ENCODE measurements around the gene RHOA.

The RHOA gene

DNA sequence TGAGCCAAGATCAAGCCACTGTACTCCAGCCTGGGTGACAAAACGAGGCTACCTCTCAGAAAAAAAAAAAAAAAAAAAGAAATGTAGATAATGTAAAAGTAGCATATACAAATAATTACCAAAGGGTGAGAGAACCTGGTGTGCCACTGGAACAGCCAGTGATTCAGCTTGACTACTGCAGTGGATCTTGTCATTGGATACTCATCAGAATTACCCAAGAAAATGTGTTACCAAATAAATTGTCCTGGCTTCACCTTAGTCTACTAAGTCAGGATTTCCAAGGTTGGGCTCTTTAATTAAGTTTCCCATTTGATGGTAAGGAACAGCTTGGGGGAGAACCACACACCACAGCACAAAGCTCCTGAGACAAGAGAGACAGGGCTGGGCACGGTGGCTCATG, 15.8 kb upstream of the RHOA start:
- Histone ChIP-seq H3K27ac (ENCODE audit: low read depth, low read length) (no peak overlapping the region), H3K36me3 (ENCODE audit: control insufficient read depth in 1 of 2, insufficient read depth in 2 of 2, low read length in 2 of 2) (peaks cover 0 to 19% of the 10 kb centered on the region in 2 donors), H3K9ac (ENCODE audit: low read depth in 1 of 2, low read length in 2 of 2) (no peak overlapping the region), H3K27me3 (ENCODE audit: control insufficient read depth in 1 of 2, insufficient read depth in 2 of 2, low read length in 2 of 2) (no peaks in the 10 kb centered on the region), H3K4me1 (ENCODE audit: control insufficient read depth in 1 of 2, insufficient read depth in 2 of 2, low read length in 2 of 2) (peaks cover 9 to 16% of the 10 kb centered on the region in 2 donors), H3K9me3 (ENCODE audit: control insufficient read depth in 1 of 2, low read length in 2 of 2) (no peaks in the 10 kb centered on the region), H3K4me3 (ENCODE audit: low read depth in 1 of 2, low read length in 2 of 2) (no peak overlapping the region)

DNA sequence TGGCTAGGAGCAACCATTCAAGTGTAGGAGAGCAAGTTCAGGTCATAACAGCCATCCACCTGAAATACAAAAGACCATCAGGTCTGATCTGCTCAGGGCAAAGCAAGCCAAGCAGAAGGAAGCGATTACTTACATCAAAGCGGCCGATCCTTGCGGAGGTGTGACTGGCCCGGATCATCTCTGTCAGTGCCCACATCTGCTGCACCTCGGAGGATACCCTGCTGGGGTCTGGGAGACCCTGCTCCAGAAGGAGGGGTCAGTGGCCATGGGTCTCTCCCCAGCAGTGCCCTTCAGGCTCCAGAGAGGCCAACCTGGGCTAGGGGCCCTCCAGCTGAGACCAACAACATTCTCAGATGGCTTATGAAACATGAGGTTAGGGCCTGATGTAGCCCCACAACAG, 13.0 kb upstream of the RHOA start:
- Histone ChIP-seq H3K36me3 (ENCODE audit: control insufficient read depth in 1 of 2, insufficient read depth in 2 of 2, low read length in 2 of 2) (peaks cover 0 to 19% of the 10 kb centered on the region in 2 donors), H3K27me3 (ENCODE audit: control insufficient read depth in 1 of 2, insufficient read depth in 2 of 2, low read length in 2 of 2) (no peaks in the 10 kb centered on the region), H3K27ac (ENCODE audit: low read depth, low read length) (no peak overlapping the region), H3K9me3 (ENCODE audit: control insufficient read depth in 1 of 2, low read length in 2 of 2) (no peaks in the 10 kb centered on the region), H3K9ac (ENCODE audit: low read depth in 1 of 2, low read length in 2 of 2) (no peak overlapping the region), H3K4me1 (ENCODE audit: control insufficient read depth in 1 of 2, insufficient read depth in 2 of 2, low read length in 2 of 2) (peaks cover 21 to 22% of the 10 kb centered on the region in 2 donors), H3K4me3 (ENCODE audit: low read depth in 1 of 2, low read length in 2 of 2) (no peak overlapping the region)

DNA sequence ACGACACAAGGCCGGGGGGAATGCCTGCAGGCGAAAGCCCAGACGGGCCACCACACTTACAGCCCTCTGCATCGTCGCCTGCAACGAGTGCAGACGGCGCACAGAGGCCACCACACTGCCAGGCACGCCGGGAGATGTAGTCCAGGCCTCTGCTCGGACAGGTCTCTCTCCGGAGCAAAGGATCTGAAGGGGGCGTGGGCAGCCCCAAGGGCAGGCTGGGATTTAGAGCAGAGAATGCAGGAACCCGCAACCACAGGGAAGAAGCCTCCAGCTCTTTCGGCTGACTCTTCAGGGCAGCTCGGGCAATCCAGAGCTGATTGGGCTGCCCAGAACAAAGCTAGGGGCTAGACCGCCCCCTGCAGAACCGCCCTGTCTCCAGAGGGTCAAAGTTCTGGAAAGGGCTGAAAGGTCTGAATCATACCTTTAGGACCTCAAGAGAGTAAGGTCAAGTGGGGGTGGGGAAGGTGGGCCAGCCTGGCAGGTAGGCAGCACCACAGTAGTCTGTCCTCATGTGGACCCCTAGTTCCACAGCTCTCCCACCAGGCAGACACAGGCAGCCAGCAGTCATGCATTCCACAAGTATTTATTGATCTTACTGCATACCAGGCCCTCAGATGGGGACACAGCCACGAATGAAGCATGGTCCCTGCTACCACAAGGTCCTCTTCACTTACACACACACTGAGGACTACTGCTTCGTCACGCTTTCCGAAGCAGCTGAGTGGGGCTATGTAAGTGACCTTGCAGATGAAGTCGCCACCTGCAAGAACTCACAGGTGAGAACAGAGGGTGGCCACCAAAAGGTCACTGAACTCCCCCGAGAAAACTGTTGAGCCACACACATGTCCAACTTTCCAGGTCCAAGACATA, 10.8 kb upstream of the RHOA start, which contains the start of gene AMT:
Gene AMT (minus strand): TSS at position 95 of the 870 bp plus-strand sequence. CDS start 23 bp downstream, at position 72.
- no peaks in the 10 kb centered on the region for H3K27me3 ChIP-seq (ENCODE audit: control insufficient read depth in 1 of 2, insufficient read depth in 2 of 2, low read length in 2 of 2)
- peaks cover 0 to 19% of the 10 kb centered on the region in 2 donors for H3K36me3 ChIP-seq (ENCODE audit: control insufficient read depth in 1 of 2, insufficient read depth in 2 of 2, low read length in 2 of 2)
- H3K4me3 ChIP-seq (ENCODE audit: low read depth in 1 of 2, low read length in 2 of 2) = peak within 1 kb of the TSS; percentile 70 to 89
- no peaks in the 10 kb centered on the region for H3K9me3 ChIP-seq (ENCODE audit: control insufficient read depth in 1 of 2, low read length in 2 of 2)
- peaks cover 16 to 18% of the 10 kb centered on the region in 2 donors for H3K4me1 ChIP-seq (ENCODE audit: control insufficient read depth in 1 of 2, insufficient read depth in 2 of 2, low read length in 2 of 2)
- H3K27ac ChIP-seq (ENCODE audit: low read depth, low read length) = no peak within 1 kb of the TSS
- H3K9ac ChIP-seq (ENCODE audit: low read depth in 1 of 2, low read length in 2 of 2) = peak within 1 kb of the TSS; percentile 55 to 74

DNA sequence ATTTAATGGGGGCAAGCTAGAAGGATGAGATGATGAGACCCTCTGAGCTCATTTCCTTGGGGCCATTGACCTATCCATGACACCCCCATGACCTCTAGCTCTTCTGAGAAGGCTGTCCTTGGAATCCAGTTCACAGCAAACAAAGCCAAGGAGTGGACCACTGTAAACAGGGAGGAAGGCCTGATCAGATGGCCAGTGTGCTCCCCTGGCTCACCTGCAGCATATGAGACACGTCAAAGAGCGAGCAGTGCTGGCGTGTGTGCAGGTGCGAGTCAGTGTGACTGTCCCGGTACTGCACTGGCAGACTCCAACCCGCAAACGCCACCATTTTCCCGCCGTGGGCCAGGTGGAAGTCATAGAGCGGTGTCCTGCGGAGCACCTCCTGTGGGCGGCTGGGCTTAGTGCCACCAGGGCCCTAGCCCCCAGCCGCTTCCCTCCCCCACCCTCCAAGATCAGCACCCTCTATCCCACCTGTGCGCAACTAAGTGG, 10.2 kb upstream of the RHOA start:
- H3K4me3 ChIP-seq (ENCODE audit: low read depth in 1 of 2, low read length in 2 of 2) = peak overlapping the region; percentile 70 to 89
- H3K27ac ChIP-seq (ENCODE audit: low read depth, low read length) = no peak overlapping the region
- H3K4me1 ChIP-seq (ENCODE audit: control insufficient read depth in 1 of 2, insufficient read depth in 2 of 2, low read length in 2 of 2) = peaks cover 21 to 22% of the 10 kb centered on the region in 2 donors
- H3K9me3 ChIP-seq (ENCODE audit: control insufficient read depth in 1 of 2, low read length in 2 of 2) = no peaks in the 10 kb centered on the region
- H3K9ac ChIP-seq (ENCODE audit: low read depth in 1 of 2, low read length in 2 of 2) = peak overlapping the region; percentile 55 to 74
- peaks cover 0 to 23% of the 10 kb centered on the region in 2 donors for H3K36me3 ChIP-seq (ENCODE audit: control insufficient read depth in 1 of 2, insufficient read depth in 2 of 2, low read length in 2 of 2)
- H3K27me3 ChIP-seq (ENCODE audit: control insufficient read depth in 1 of 2, insufficient read depth in 2 of 2, low read length in 2 of 2) = no peaks in the 10 kb centered on the region

DNA sequence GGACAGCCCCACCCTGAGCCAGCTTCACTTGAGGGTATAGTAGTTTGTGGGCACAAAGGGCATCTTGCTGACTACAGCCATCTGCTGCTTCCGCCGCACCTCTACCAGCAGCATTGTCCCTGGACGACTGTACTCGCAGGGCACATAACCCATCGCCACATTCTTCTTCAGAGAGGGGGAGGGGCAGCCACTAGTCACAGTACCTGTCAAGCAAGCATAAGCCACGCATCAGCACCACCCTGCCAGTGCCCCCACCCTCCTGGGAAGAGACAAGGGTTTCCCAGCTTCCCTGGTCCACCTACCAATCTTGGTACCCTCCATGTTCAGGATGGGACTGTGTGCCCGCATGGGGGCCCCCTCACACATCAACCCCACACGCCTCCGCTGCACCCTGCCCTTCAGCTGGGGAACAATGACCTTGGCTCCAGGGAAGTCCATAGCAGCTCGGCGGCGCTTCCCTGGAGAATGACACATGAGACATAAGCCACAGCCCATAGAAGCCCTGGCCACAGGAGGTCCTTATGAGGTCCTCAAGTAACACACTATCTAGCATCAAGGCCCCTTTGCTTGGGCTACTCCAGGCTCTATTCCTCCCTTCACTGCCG, 5.8 kb upstream of the RHOA start:
- Histone ChIP-seq H3K36me3 (ENCODE audit: control insufficient read depth in 1 of 2, insufficient read depth in 2 of 2, low read length in 2 of 2) (peaks cover 7 to 27% of the 10 kb centered on the region in 2 donors), H3K9me3 (ENCODE audit: control insufficient read depth in 1 of 2, low read length in 2 of 2) (no peaks in the 10 kb centered on the region), H3K4me1 (ENCODE audit: control insufficient read depth in 1 of 2, insufficient read depth in 2 of 2, low read length in 2 of 2) (peaks cover 32 to 41% of the 10 kb centered on the region in 2 donors), H3K27ac (ENCODE audit: low read depth, low read length) (no peak overlapping the region), H3K9ac (ENCODE audit: low read depth in 1 of 2, low read length in 2 of 2) (no peak overlapping the region), H3K27me3 (ENCODE audit: control insufficient read depth in 1 of 2, insufficient read depth in 2 of 2, low read length in 2 of 2) (no peaks in the 10 kb centered on the region), H3K4me3 (ENCODE audit: low read depth in 1 of 2, low read length in 2 of 2) (no peak overlapping the region)

DNA sequence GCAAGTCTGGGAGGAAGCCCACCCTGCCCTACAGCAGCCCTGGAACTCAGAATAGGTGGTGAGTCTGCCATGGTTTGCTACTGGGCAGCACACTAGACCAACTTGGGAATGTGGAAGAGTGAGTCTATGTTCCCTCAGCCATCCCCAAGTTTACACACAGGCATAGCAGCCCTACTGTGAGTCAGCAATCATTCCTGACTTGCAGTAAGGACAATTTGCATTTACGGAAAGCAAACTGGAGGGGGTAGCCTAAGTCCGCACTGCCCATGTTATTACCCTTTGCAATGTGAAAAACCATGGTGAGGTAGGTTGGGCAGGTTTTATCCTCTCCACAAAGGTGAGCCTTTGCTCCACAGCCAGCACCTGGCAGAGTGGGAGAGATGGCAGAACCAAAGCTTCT, 5.1 kb upstream of the RHOA start:
- H3K36me3 ChIP-seq (ENCODE audit: control insufficient read depth in 1 of 2, insufficient read depth in 2 of 2, low read length in 2 of 2) = peaks cover 7 to 27% of the 10 kb centered on the region in 2 donors

DNA sequence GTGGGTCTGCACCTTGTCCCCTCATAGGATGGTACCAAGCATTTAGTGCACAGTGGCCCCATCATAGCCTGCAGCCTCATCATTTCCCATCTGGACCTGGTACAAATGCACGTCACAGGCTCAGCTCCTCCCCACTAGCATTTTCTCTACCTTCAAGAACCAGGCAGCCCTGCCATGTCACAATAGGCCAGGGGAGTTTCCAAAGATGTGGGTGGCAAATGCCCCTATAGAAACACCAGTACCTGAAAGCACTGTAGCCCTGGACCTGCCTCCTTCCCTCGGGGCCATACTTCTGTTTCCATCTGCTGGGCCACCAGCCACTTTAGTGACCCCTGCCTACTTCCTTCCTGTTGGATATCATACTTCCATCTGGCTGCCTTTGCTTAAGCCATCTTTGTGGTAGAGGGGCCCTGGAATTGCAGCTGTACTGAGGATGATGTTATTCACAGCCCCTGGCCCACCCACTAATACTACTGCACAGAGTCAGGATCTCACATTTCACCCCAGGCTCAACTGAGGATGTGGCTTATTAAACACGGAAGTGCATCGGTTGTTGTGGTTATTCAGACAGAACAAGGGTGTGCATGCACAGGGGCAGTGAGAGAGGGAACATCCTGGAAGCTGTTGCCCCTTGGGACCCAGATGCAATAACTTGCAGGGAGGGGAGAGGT, 4.3 kb upstream of the RHOA start:
- Histone ChIP-seq H3K36me3 (ENCODE audit: control insufficient read depth in 1 of 2, insufficient read depth in 2 of 2, low read length in 2 of 2) (peaks cover 7 to 27% of the 10 kb centered on the region in 2 donors), H3K4me1 (ENCODE audit: control insufficient read depth in 1 of 2, insufficient read depth in 2 of 2, low read length in 2 of 2) (peaks cover 20 to 34% of the 10 kb centered on the region in 2 donors), H3K4me3 (ENCODE audit: low read depth in 1 of 2, low read length in 2 of 2) (no peak overlapping the region), H3K27ac (ENCODE audit: low read depth, low read length) (no peak overlapping the region), H3K9me3 (ENCODE audit: control insufficient read depth in 1 of 2, low read length in 2 of 2) (no peaks in the 10 kb centered on the region), H3K27me3 (ENCODE audit: control insufficient read depth in 1 of 2, insufficient read depth in 2 of 2, low read length in 2 of 2) (no peaks in the 10 kb centered on the region), H3K9ac (ENCODE audit: low read depth in 1 of 2, low read length in 2 of 2) (no peak overlapping the region)

More for the DNA sequence above, 5.1 kb upstream of the RHOA start:
- Histone ChIP-seq H3K4me3 (ENCODE audit: low read depth in 1 of 2, low read length in 2 of 2) (no peak overlapping the region), H3K9ac (ENCODE audit: low read depth in 1 of 2, low read length in 2 of 2) (no peak overlapping the region), H3K27me3 (ENCODE audit: control insufficient read depth in 1 of 2, insufficient read depth in 2 of 2, low read length in 2 of 2) (no peaks in the 10 kb centered on the region), H3K4me1 (ENCODE audit: control insufficient read depth in 1 of 2, insufficient read depth in 2 of 2, low read length in 2 of 2) (peaks cover 28 to 40% of the 10 kb centered on the region in 2 donors), H3K9me3 (ENCODE audit: control insufficient read depth in 1 of 2, low read length in 2 of 2) (no peaks in the 10 kb centered on the region), H3K27ac (ENCODE audit: low read depth, low read length) (no peak overlapping the region)

DNA sequence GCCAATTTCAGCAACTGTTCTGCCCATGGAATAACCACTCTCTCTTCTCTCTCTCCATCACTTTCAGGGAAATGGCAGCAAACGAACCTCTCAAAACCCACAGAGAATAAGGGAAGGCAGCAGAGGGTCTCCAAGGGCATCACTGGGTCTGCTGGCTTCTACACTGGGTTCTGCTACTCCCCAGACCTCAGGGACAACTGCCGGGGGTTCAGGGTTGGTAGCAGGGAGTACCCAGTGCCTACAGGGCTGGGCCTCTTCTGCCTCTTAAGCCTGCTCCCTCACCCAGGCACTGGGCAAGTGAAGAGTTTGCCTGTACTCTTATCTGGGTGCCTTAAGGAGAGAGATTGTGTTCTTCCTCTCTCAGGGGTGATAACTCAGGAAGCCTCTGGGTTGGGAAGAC, 3.0 kb upstream of the RHOA start:
- Histone ChIP-seq H3K27me3 (ENCODE audit: control insufficient read depth in 1 of 2, insufficient read depth in 2 of 2, low read length in 2 of 2) (no peaks in the 10 kb centered on the region), H3K4me1 (ENCODE audit: control insufficient read depth in 1 of 2, insufficient read depth in 2 of 2, low read length in 2 of 2) (peaks cover 26 to 42% of the 10 kb centered on the region in 2 donors), H3K36me3 (ENCODE audit: control insufficient read depth in 1 of 2, insufficient read depth in 2 of 2, low read length in 2 of 2) (peaks cover 7 to 27% of the 10 kb centered on the region in 2 donors), H3K4me3 (ENCODE audit: low read depth in 1 of 2, low read length in 2 of 2) (no peak overlapping the region), H3K27ac (ENCODE audit: low read depth, low read length) (no peak overlapping the region), H3K9me3 (ENCODE audit: control insufficient read depth in 1 of 2, low read length in 2 of 2) (no peaks in the 10 kb centered on the region), H3K9ac (ENCODE audit: low read depth in 1 of 2, low read length in 2 of 2) (no peak overlapping the region)

DNA sequence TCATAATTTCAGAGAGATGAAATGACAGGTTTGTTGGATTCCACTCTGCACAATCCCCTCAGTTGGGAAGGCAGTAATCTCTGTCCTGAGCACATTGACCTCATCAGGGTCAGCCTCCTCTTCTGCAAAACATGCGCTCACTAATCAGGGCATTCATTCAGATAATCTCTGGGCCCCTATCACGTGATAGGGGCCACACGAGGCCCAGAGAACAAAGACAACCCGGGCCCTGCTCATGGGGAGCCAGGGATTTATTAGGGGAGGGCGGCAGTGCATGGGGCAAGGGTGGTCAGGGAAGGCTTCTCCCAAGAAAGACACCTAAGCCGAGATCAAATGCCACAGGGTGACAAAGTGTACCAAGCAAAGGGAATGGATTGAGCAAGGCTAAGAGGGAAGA, 1.6 kb upstream of the RHOA start:
- Histone ChIP-seq H3K27me3 (ENCODE audit: control insufficient read depth in 1 of 2, insufficient read depth in 2 of 2, low read length in 2 of 2) (no peaks in the 10 kb centered on the region), H3K27ac (ENCODE audit: low read depth, low read length) (no peak overlapping the region), H3K36me3 (ENCODE audit: control insufficient read depth in 1 of 2, insufficient read depth in 2 of 2, low read length in 2 of 2) (peaks cover 7 to 27% of the 10 kb centered on the region in 2 donors), H3K9ac (ENCODE audit: low read depth in 1 of 2, low read length in 2 of 2) (peak overlapping the region; percentile 96 to 99), H3K4me3 (ENCODE audit: low read depth in 1 of 2, low read length in 2 of 2) (peak overlapping the region; percentile 82 to 96), H3K4me1 (ENCODE audit: control insufficient read depth in 1 of 2, insufficient read depth in 2 of 2, low read length in 2 of 2) (peaks cover 31 to 47% of the 10 kb centered on the region in 2 donors), H3K9me3 (ENCODE audit: control insufficient read depth in 1 of 2, low read length in 2 of 2) (no peaks in the 10 kb centered on the region)
